A673 (cell line): ENCODE results near the gene P2RY2. TPM values are rescaled to one million over a fixed set of nuclear protein-coding genes. Genes with fewer than 3 reads are reported as not detected.

Experiments
- BruUV-seq: library from RNA; stranded (reverse); fragments of 400-500 nt; replicated peaks from 2 replicates; lab custom pipeline; 2021; lab: Mats Ljungman, UMichigan
- CTCF ChIA-PET: fragments of 300-600 bp; sonication (Branson Sonifier 250); formaldehyde crosslinking; loops from one replicate; lab custom pipeline; 2022; ENCODE audit warnings: antibody characterized with exemption; lab: Charles Lee
- POLR2A ChIA-PET: fragments of 300-600 bp; sonication (Branson Sonifier 250); formaldehyde crosslinking; loops from one replicate; lab custom pipeline; 2022; ENCODE audit warnings: antibody characterized with exemption; ENCODE audit not compliant: low non-redundant PET; lab: Charles Lee
- DNase-seq: peaks from one replicate; pipeline ENCODE4 v3.0.0-alpha.2; 2015; ENCODE audit warnings: low spot score
- H3K27ac ChIP-seq: fragments of 200-600 bp; sonication (generic); 2 replicates; pipeline ENCODE4 v1.5.1; 2016; ENCODE audit warnings: mixed run types, low read depth, mild to moderate bottlenecking, mixed read lengths, antibody characterized with exemption, low read length; ENCODE audit not compliant: poor library complexity, severe bottlenecking
- H3K27me3 ChIP-seq: fragments of 200-600 bp; sonication (generic); replicated peaks from 2 replicates; pipeline ENCODE4 v1.6.1; 2017; ENCODE audit warnings: mixed run types, low read depth, mild to moderate bottlenecking, mixed read lengths, antibody characterized with exemption, low read length; ENCODE audit not compliant: insufficient read depth, poor library complexity
- H3K36me3 ChIP-seq: fragments of 200-600 bp; sonication (generic); 2 replicates; pipeline ENCODE4 v1.6.1; 2016; ENCODE audit warnings: mixed run types, mild to moderate bottlenecking, mixed read lengths, antibody characterized with exemption, low read length; ENCODE audit not compliant: insufficient read depth, poor library complexity, severe bottlenecking
- H3K4me1 ChIP-seq: fragments of 200-600 bp; sonication (generic); 2 replicates; pipeline ENCODE4 v1.6.1; 2017; ENCODE audit warnings: mixed run types, mild to moderate bottlenecking, mixed read lengths, antibody characterized with exemption, low read length; ENCODE audit not compliant: insufficient read depth, poor library complexity, severe bottlenecking
- H3K4me3 ChIP-seq: fragments of 200-600 bp; sonication (generic); 2 replicates; pipeline ENCODE4 v1.5.1; 2016; ENCODE audit warnings: low read depth, mixed run types, mild to moderate bottlenecking, mixed read lengths, low read length; ENCODE audit not compliant: poor library complexity, severe bottlenecking
- H3K9me3 ChIP-seq: fragments of 200-600 bp; sonication (generic); 2 replicates; pipeline ENCODE4 v1.6.1; 2016; ENCODE audit warnings: mixed run types, low read depth, mild to moderate bottlenecking, mixed read lengths, antibody characterized with exemption, low read length; ENCODE audit not compliant: poor library complexity, severe bottlenecking
- CTCF ChIP-seq: fragments of 300-800, 200-600 bp; sonication (generic); conservative IDR thresholded peaks from 2 replicates; pipeline ENCODE4 v1.5.1; 2017; ENCODE audit warnings: low read depth, mild to moderate bottlenecking, antibody characterized with exemption, low read length, moderate library complexity, mixed read lengths
- EZH2 ChIP-seq: fragments of 200-600 bp; sonication (generic); IDR thresholded peaks from 2 replicates; pipeline ENCODE4 v1.6.1; 2017; ENCODE audit warnings: borderline replicate concordance, low read depth, mild to moderate bottlenecking, mixed read lengths, antibody characterized with exemption, low read length; ENCODE audit not compliant: poor library complexity, severe bottlenecking
- intact Hi-C: fragments of 100-400 bp; cut with micrococcal nuclease; formaldehyde crosslinking; loops from one replicate; pipeline ENCODE4 v1.10.0; 2022; ENCODE audit not compliant: unreplicated experiment
- total RNA-seq: library from RNA; stranded (reverse); gene quantifications from 2 replicates; pipeline ENCODE4 v1.2.3, GENCODE V29; 2021

The P2RY2 gene
- total RNA-seq, 1 experiment from 2014 or later, result not detected

- intact Hi-C loops, result no loop called here
- TF ChIP-seq EZH2 (no peak), CTCF (no peak)
- Histone ChIP-seq H3K27ac (no peak overlapping the region), H3K4me3 (no peak overlapping the region), H3K36me3 (no peaks in the 10 kb centered on the region), H3K9me3 (no peaks in the 10 kb centered on the region), H3K4me1 (no peaks in the 10 kb centered on the region), H3K27me3 (no peaks in the 10 kb centered on the region)
- BruUV-seq, result no TSS peak
- CTCF ChIA-PET, result interaction anchor here (0.7 kb wide), 1 partner anchor 9 kb away, joined by 3 read pairs; no protein-coding TSS in a partner anchor
- POLR2A ChIA-PET, result interaction anchor here (0.7 kb wide), 1 partner anchor 587 kb away, joined by 3 read pairs; no protein-coding TSS in a partner anchor
- no peak for DNase-seq
These were observed 17.2 kb downstream of the P2RY2 start for GRCh38 chr11:73235236-73235786.

GRCh38 chr11:73236205-73236765, 18.2 kb downstream of the P2RY2 start:
- H3K4me3 ChIP-seq, result no peak overlapping the region
- no peaks in the 10 kb centered on the region for H3K4me1 ChIP-seq
- H3K9me3 ChIP-seq, result no peaks in the 10 kb centered on the region
- POLR2A ChIA-PET, result interaction anchor here (0.6 to 0.7 kb wide), 2 partner anchors 94 to 588 kb away, joined by 3 read pairs; no protein-coding TSS in a partner anchor
- CTCF ChIA-PET, result interaction anchor here (0.7 to 1.0 kb wide), 3 partner anchors 8 to 511 kb away, joined by 3 to 5 read pairs (median 3); no protein-coding TSS in a partner anchor
- TF ChIP-seq CTCF, result no peak
- no peak for TF ChIP-seq EZH2
- no peaks in the 10 kb centered on the region for H3K36me3 ChIP-seq
- intact Hi-C loops, result no loop called here
- no peak for DNase-seq
- no peaks in the 10 kb centered on the region for H3K27me3 ChIP-seq
- BruUV-seq, result no TSS peak
- H3K27ac ChIP-seq, result no peak overlapping the region

GRCh38 chr11:73236854-73237253, 18.8 kb downstream of the P2RY2 start:
- ChIA-PET CTCF (interaction anchor here (0.8 to 1.0 kb wide), 2 partner anchors 52 to 511 kb away, joined by 3 to 5 read pairs; no protein-coding TSS in a partner anchor), POLR2A (interaction anchor here (0.6 kb wide), 1 partner anchor 94 kb away, joined by 3 read pairs; no protein-coding TSS in a partner anchor)
- BruUV-seq, result no TSS peak
- peak; percentile 48 for DNase-seq
- H3K4me3 ChIP-seq, result no peak overlapping the region
- intact Hi-C loops, result no loop called here
- no peaks in the 10 kb centered on the region for H3K27me3 ChIP-seq
- no peaks in the 10 kb centered on the region for H3K9me3 ChIP-seq
- H3K4me1 ChIP-seq, result no peaks in the 10 kb centered on the region
- H3K27ac ChIP-seq, result no peak overlapping the region
- TF ChIP-seq CTCF (peak; percentile 73), EZH2 (no peak)
- H3K36me3 ChIP-seq, result no peaks in the 10 kb centered on the region
